ENCODE data around the gene PIWIL1.
A peak's percentile ranks its signal among the peaks of the same experiment; 100 is the strongest.

PIWIL1 gene

DNA sequence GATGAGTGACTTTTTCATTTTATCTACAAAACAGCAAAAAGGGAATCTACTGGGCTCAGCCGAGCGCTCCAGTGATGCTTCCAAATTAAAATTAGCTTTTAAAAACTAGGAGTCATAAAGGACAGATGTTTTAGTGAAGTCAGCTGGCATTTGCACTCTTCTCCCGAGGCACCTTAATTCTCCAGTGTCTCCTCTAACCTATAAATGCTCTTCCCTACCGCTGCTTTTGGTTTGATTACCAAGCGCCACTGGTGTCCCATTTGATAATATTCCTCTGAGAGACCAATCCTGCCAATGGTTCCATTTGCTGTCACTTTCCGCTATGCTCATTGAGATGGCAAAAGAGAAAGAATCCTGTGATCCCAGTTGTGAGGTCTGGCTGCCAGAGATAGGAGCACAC lies 29.3 kb upstream of the PIWIL1 start:
- Histone ChIP-seq H3K23ac (ENCODE audit: low read length) (no peak overlapping the region), H2BK15ac (replicated peaks; ENCODE audit: low read depth) (no peak overlapping the region), H4K8ac (ENCODE audit: low read depth, low read length) (no peak overlapping the region), H3K4me3 (ENCODE audit: low read length) (no peak overlapping the region), H3K79me1 (ENCODE audit: low read length) (no peaks in the 10 kb centered on the region), H3K4me2 (ENCODE audit: low read length) (no peak overlapping the region), H2BK5ac (ENCODE audit: low read length) (no peak overlapping the region), H3K18ac (ENCODE audit: low read length) (no peak overlapping the region), H2BK120ac (ENCODE audit: low read depth, low read length) (no peak overlapping the region), H2AK5ac (ENCODE audit: low read length) (no peak overlapping the region), H3K4ac (ENCODE audit: low read depth, low read length) (no peak overlapping the region), H3K79me2 (ENCODE audit: control insufficient read depth, insufficient read depth, low read length) (no peaks in the 10 kb centered on the region), H3K56ac (ENCODE audit: low read length) (no peak overlapping the region), H3K9ac (ENCODE audit: low read length) (no peak overlapping the region), H3K36me3 (ENCODE audit: control insufficient read depth, insufficient read depth, low read length) (no peaks in the 10 kb centered on the region), H3K27ac (ENCODE audit: low read depth, low read length) (no peak overlapping the region), H4K5ac (ENCODE audit: low read length) (no peak overlapping the region), H3K27me3 (ENCODE audit: insufficient read depth, low read length, poor library complexity) (no peaks in the 10 kb centered on the region), H3K4me1 (ENCODE audit: control insufficient read depth, low read depth, low read length) (no peaks in the 10 kb centered on the region)
- DNase-seq = no peak
- no CpG with 5 or more reads among the region's 6 CpGs for WGBS (ENCODE audit: extremely low coverage, insufficient coverage, low lambda C conversion rate)

DNA sequence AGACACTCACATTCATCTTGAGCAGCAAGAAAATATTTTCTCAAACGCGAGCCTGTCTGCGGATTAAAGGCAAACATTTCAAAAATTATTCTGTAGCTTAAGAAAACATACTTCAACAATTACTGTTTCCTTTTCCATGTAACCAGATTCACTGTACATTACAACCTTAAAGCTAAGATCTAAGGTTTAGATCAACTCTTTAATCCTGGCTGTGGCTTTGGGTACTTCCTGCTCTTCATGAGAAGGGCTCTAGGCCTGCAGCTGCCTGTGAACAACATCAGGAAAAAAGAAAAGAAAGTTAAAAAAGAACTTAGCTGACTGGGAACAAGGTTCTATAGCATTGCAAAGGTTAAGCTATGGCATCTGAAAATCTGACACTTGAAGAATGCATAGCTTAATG lies 21.4 kb upstream of the PIWIL1 start:
- Histone ChIP-seq H3K79me2 (ENCODE audit: control insufficient read depth, insufficient read depth, low read length) (no peaks in the 10 kb centered on the region), H4K5ac (ENCODE audit: low read length) (no peak overlapping the region), H2AK5ac (ENCODE audit: low read length) (no peak overlapping the region), H3K36me3 (ENCODE audit: control insufficient read depth, insufficient read depth, low read length) (no peaks in the 10 kb centered on the region), H3K4me1 (ENCODE audit: control insufficient read depth, low read depth, low read length) (no peaks in the 10 kb centered on the region), H3K79me1 (ENCODE audit: low read length) (no peaks in the 10 kb centered on the region), H2BK5ac (ENCODE audit: low read length) (no peak overlapping the region), H3K27ac (ENCODE audit: low read depth, low read length) (no peak overlapping the region), H3K23ac (ENCODE audit: low read length) (no peak overlapping the region), H3K56ac (ENCODE audit: low read length) (no peak overlapping the region), H3K9ac (ENCODE audit: low read length) (no peak overlapping the region), H3K4me2 (ENCODE audit: low read length) (no peak overlapping the region), H4K8ac (ENCODE audit: low read depth, low read length) (no peak overlapping the region), H3K27me3 (ENCODE audit: insufficient read depth, low read length, poor library complexity) (no peaks in the 10 kb centered on the region), H3K4ac (ENCODE audit: low read depth, low read length) (no peak overlapping the region), H3K4me3 (ENCODE audit: low read length) (no peak overlapping the region), H2BK15ac (replicated peaks; ENCODE audit: low read depth) (no peak overlapping the region), H2BK120ac (ENCODE audit: low read depth, low read length) (no peak overlapping the region), H3K18ac (ENCODE audit: low read length) (no peak overlapping the region)
- no peak for DNase-seq
- no CpG with 5 or more reads among the region's 3 CpGs for WGBS (ENCODE audit: extremely low coverage, insufficient coverage, low lambda C conversion rate)

DNA sequence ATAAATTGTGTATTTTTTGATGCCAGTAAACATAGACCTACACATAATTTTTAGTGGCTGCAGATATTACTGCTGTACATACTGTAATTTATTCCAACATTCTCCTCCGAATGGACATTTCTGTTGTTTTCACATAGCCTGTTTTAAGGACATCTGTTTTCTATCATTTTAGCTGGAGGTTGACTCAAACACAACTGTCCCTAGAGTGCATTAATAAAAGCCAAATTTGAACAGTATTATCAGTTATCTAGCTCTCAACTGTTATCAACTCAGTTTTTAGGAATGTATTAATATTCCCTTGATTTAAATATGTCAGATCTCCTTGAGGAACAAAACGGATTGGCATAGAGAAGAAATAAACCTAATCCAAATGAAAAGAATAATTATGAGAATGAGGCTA lies 17.2 kb upstream of the PIWIL1 start:
- Histone ChIP-seq H3K18ac (ENCODE audit: low read length) (no peak overlapping the region), H3K79me2 (ENCODE audit: control insufficient read depth, insufficient read depth, low read length) (no peaks in the 10 kb centered on the region), H3K4me1 (ENCODE audit: control insufficient read depth, low read depth, low read length) (no peaks in the 10 kb centered on the region), H3K4ac (ENCODE audit: low read depth, low read length) (no peak overlapping the region), H3K27ac (ENCODE audit: low read depth, low read length) (no peak overlapping the region), H3K4me2 (ENCODE audit: low read length) (no peak overlapping the region), H3K79me1 (ENCODE audit: low read length) (no peaks in the 10 kb centered on the region), H2BK15ac (replicated peaks; ENCODE audit: low read depth) (no peak overlapping the region), H3K9ac (ENCODE audit: low read length) (no peak overlapping the region), H2BK120ac (ENCODE audit: low read depth, low read length) (no peak overlapping the region), H3K23ac (ENCODE audit: low read length) (no peak overlapping the region), H3K36me3 (ENCODE audit: control insufficient read depth, insufficient read depth, low read length) (no peaks in the 10 kb centered on the region), H2BK5ac (ENCODE audit: low read length) (no peak overlapping the region), H2AK5ac (ENCODE audit: low read length) (no peak overlapping the region), H4K5ac (ENCODE audit: low read length) (no peak overlapping the region), H3K4me3 (ENCODE audit: low read length) (no peak overlapping the region), H3K27me3 (ENCODE audit: insufficient read depth, low read length, poor library complexity) (no peaks in the 10 kb centered on the region), H4K8ac (ENCODE audit: low read depth, low read length) (no peak overlapping the region), H3K56ac (ENCODE audit: low read length) (no peak overlapping the region)
- no CpG with 5 or more reads among the region's 2 CpGs for WGBS (ENCODE audit: extremely low coverage, insufficient coverage, low lambda C conversion rate)
- no peak for DNase-seq

DNA sequence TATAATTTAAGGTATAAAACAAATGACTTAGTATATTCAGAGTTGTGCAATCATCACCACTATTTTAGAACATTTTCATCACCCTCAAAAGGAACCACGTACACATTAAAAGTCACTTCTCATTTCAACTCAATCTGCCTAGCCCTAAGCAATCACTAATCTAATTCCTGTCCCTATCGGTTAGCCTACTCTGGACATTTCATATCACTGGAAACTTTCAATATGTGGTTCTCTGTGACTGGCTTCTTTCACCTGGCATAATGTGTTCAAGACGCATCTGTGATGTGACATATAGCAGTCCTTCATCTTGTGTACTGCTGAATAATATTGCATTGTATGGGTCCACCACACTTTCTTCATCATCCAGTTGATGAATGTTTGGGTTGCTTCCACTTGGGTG lies 15.4 kb upstream of the PIWIL1 start:
- Histone ChIP-seq H3K4me3 (ENCODE audit: low read length) (no peak overlapping the region), H3K18ac (ENCODE audit: low read length) (no peak overlapping the region), H2BK120ac (ENCODE audit: low read depth, low read length) (no peak overlapping the region), H4K5ac (ENCODE audit: low read length) (no peak overlapping the region), H3K4ac (ENCODE audit: low read depth, low read length) (no peak overlapping the region), H2BK5ac (ENCODE audit: low read length) (no peak overlapping the region), H3K27ac (ENCODE audit: low read depth, low read length) (no peak overlapping the region), H3K79me1 (ENCODE audit: low read length) (no peaks in the 10 kb centered on the region), H3K27me3 (ENCODE audit: insufficient read depth, low read length, poor library complexity) (no peaks in the 10 kb centered on the region), H3K9ac (ENCODE audit: low read length) (no peak overlapping the region), H2AK5ac (ENCODE audit: low read length) (no peak overlapping the region), H3K79me2 (ENCODE audit: control insufficient read depth, insufficient read depth, low read length) (no peaks in the 10 kb centered on the region), H3K4me1 (ENCODE audit: control insufficient read depth, low read depth, low read length) (no peaks in the 10 kb centered on the region), H2BK15ac (replicated peaks; ENCODE audit: low read depth) (no peak overlapping the region), H3K56ac (ENCODE audit: low read length) (no peak overlapping the region), H3K36me3 (ENCODE audit: control insufficient read depth, insufficient read depth, low read length) (no peaks in the 10 kb centered on the region), H3K4me2 (ENCODE audit: low read length) (no peak overlapping the region), H4K8ac (ENCODE audit: low read depth, low read length) (no peak overlapping the region), H3K23ac (ENCODE audit: low read length) (no peak overlapping the region)
- WGBS (ENCODE audit: extremely low coverage, insufficient coverage, low lambda C conversion rate) = no CpG with 5 or more reads among the region's 3 CpGs
- DNase-seq = no peak

DNA sequence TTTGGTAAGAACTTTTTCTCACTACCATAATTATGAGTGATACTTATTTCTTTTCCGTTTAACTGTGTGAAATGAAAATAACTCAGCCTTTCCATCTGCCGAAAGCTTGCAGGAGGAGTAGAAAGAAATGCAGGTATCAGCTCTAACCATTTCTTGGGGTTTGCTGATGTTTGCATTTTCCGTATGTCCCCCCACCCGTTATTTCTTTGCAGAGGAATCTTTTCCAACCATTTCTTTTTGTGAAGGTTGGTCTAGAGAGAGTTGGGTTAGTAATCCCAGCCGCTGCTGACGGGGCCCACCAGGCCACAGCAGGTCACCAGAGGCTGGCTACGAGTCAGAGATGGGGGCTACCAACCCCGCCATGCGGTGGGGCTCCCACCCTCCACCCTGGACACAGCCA lies 7.0 kb upstream of the PIWIL1 start:
- WGBS (ENCODE audit: extremely low coverage, insufficient coverage, low lambda C conversion rate) = no CpG with 5 or more reads among the region's 9 CpGs
- no peak overlapping the region for H2BK5ac ChIP-seq (ENCODE audit: low read length)
- H3K56ac ChIP-seq (ENCODE audit: low read length) = no peak overlapping the region
- H3K9ac ChIP-seq (ENCODE audit: low read length) = no peak overlapping the region
- no peak overlapping the region for H3K23ac ChIP-seq (ENCODE audit: low read length)
- no peaks in the 10 kb centered on the region for H3K79me1 ChIP-seq (ENCODE audit: low read length)
- H3K27me3 ChIP-seq (ENCODE audit: insufficient read depth, low read length, poor library complexity) = no peaks in the 10 kb centered on the region
- H4K8ac ChIP-seq (ENCODE audit: low read depth, low read length) = no peak overlapping the region
- no peak overlapping the region for H2BK15ac ChIP-seq (replicated peaks; ENCODE audit: low read depth)
- H3K18ac ChIP-seq (ENCODE audit: low read length) = no peak overlapping the region
- no peak for DNase-seq
- H3K36me3 ChIP-seq (ENCODE audit: control insufficient read depth, insufficient read depth, low read length) = no peaks in the 10 kb centered on the region
- no peak overlapping the region for H3K4me2 ChIP-seq (ENCODE audit: low read length)
- no peaks in the 10 kb centered on the region for H3K79me2 ChIP-seq (ENCODE audit: control insufficient read depth, insufficient read depth, low read length)
- H4K5ac ChIP-seq (ENCODE audit: low read length) = no peak overlapping the region
- no peak overlapping the region for H3K27ac ChIP-seq (ENCODE audit: low read depth, low read length)
- no peaks in the 10 kb centered on the region for H3K4me1 ChIP-seq (ENCODE audit: control insufficient read depth, low read depth, low read length)
- no peak overlapping the region for H2AK5ac ChIP-seq (ENCODE audit: low read length)
- H2BK120ac ChIP-seq (ENCODE audit: low read depth, low read length) = no peak overlapping the region
- no peak overlapping the region for H3K4me3 ChIP-seq (ENCODE audit: low read length)
- no peak overlapping the region for H3K4ac ChIP-seq (ENCODE audit: low read depth, low read length)

DNA sequence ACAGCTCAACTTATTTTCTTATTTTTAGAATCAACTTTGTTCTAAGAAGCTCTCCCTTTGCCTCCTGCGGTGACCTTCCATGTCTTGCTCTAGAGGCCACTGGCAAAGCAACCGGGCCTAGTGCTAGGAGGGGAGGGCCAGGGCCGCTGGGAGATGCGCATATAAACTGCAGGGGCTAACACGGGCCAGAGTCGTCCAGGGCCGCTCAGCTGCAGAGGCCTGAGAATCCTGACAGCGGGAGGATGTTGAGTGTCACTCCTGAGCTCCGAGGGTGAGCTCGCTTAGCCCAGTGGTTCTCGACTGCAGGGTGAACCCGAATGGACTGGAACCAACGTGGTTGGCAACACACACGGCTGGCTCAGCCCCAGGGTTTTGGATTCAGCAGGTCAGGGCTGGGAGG lies 6.5 kb upstream of the PIWIL1 start:
- Histone ChIP-seq H3K79me1 (ENCODE audit: low read length) (no peaks in the 10 kb centered on the region), H3K18ac (ENCODE audit: low read length) (no peak overlapping the region), H4K8ac (ENCODE audit: low read depth, low read length) (no peak overlapping the region), H3K4me2 (ENCODE audit: low read length) (no peak overlapping the region), H3K56ac (ENCODE audit: low read length) (no peak overlapping the region), H3K27ac (ENCODE audit: low read depth, low read length) (no peak overlapping the region), H2BK5ac (ENCODE audit: low read length) (no peak overlapping the region), H2AK5ac (ENCODE audit: low read length) (no peak overlapping the region), H3K79me2 (ENCODE audit: control insufficient read depth, insufficient read depth, low read length) (no peaks in the 10 kb centered on the region), H3K23ac (ENCODE audit: low read length) (no peak overlapping the region), H3K36me3 (ENCODE audit: control insufficient read depth, insufficient read depth, low read length) (no peaks in the 10 kb centered on the region), H4K5ac (ENCODE audit: low read length) (no peak overlapping the region), H2BK15ac (replicated peaks; ENCODE audit: low read depth) (no peak overlapping the region), H3K27me3 (ENCODE audit: insufficient read depth, low read length, poor library complexity) (no peaks in the 10 kb centered on the region), H3K4me3 (ENCODE audit: low read length) (no peak overlapping the region), H2BK120ac (ENCODE audit: low read depth, low read length) (no peak overlapping the region), H3K9ac (ENCODE audit: low read length) (no peak overlapping the region), H3K4ac (ENCODE audit: low read depth, low read length) (no peak overlapping the region), H3K4me1 (ENCODE audit: control insufficient read depth, low read depth, low read length) (no peaks in the 10 kb centered on the region)
- WGBS (ENCODE audit: extremely low coverage, insufficient coverage, low lambda C conversion rate) = no CpG with 5 or more reads among the region's 14 CpGs
- peak; percentile 12 for DNase-seq

All from mesendoderm (in vitro differentiated cells).